K562 (cell line): ENCODE measurements around the gene BTLA. TPM values are rescaled to one million over a fixed set of nuclear protein-coding genes. Genes with fewer than 3 reads are reported as not detected.

ENCODE experiments used
- ATAC-seq: fragments of 200-7000 bp; cut with Tn5 transposase; 3 replicates; pipeline ENCODE4 v1.9.1; 2020; ENCODE audit warnings: moderate library complexity
- BruUV-seq: library from RNA; stranded (reverse); fragments of 400-500 nt; replicated peaks from 2 replicates; lab custom pipeline; 2021; lab: Mats Ljungman, UMichigan
- CTCF ChIA-PET: fragments of 300-600 bp; formaldehyde crosslinking; extraction: SDS; loops from one replicate; lab custom pipeline; 2021; ENCODE audit warnings: low intra/inter-chr PET ratio; lab: Yijun Ruan, JAX
- POLR2A ChIA-PET: fragments of 300-600, 350-650 bp; sonication (Branson Sonifier 250); formaldehyde crosslinking; extraction: SDS; loops from one replicate; lab custom pipeline; 2021; ENCODE audit warnings: antibody characterized with exemption, inconsistent platforms; lab: Yijun Ruan, JAX
- DNase-seq, 4 experiments: peaks; one replicate each; pipeline versions ENCODE4 v3.0.0 to v3.0.0-alpha.2; 2011 to 2018; ENCODE audit warnings: low spot score in 3 of 4, mixed read lengths in 3 of 4; ENCODE audit errors: extremely low read depth in 1 of 4
- FAIRE-seq: peaks from 2 replicates; lab custom pipeline; 2011; peaks lifted over from hg19 to GRCh38; lab: Jason Lieb, UNC
- H2AFZ ChIP-seq: 2 replicates; pipeline ENCODE4 v1.6.0; 2011; ENCODE audit warnings: low read depth, low read length, control low read depth, inconsistent platforms
- H3K27ac ChIP-seq: fragments of 200-600 bp; 3 replicates; pipeline ENCODE4 v1.8.0; 2011; ENCODE audit warnings: low read depth, mild to moderate bottlenecking, control low read depth, inconsistent platforms, low read length, moderate library complexity, mixed read lengths; ENCODE audit errors: extremely low read depth
- H3K27me3 ChIP-seq, 2 experiments: fragments of 300-600 bp in 1 of 2; 2 replicates in 1 of 2; 3 replicates in 1 of 2; pipeline versions ENCODE4 v1.6.0 to v1.8.0; 2011; ENCODE audit warnings: inconsistent platforms in 2 of 2, low read length in 2 of 2, mild to moderate bottlenecking in 1 of 2, mixed read lengths in 1 of 2, moderate library complexity in 1 of 2; ENCODE audit not compliant: control insufficient read depth in 2 of 2, insufficient read depth in 2 of 2
- H3K36me3 ChIP-seq: fragments of 300-600 bp; 3 replicates; pipeline ENCODE4 v1.8.0; 2011; ENCODE audit warnings: mild to moderate bottlenecking, low read length, inconsistent platforms; ENCODE audit not compliant: control insufficient read depth, insufficient read depth
- H3K4me1 ChIP-seq, 2 experiments: fragments of 200-600 bp in 1 of 2; replicated peaks in 1 of 2; 2 replicates in 1 of 2; 3 replicates in 1 of 2; pipeline versions ENCODE4 v1.5.1 to v1.8.0; 2011; ENCODE audit warnings: inconsistent platforms in 2 of 2, low read length in 2 of 2, mild to moderate bottlenecking in 1 of 2, mixed read lengths in 1 of 2, moderate library complexity in 1 of 2; ENCODE audit not compliant: control insufficient read depth in 2 of 2, insufficient read depth in 2 of 2
- H3K4me2 ChIP-seq: 2 replicates; pipeline ENCODE4 v1.6.1; 2011; ENCODE audit warnings: low read length, control low read depth, inconsistent platforms, mixed read lengths; ENCODE audit not compliant: insufficient read depth
- H3K4me3 ChIP-seq: fragments of 200-600 bp; sonication (generic), shearing (Covaris generic); 2 replicates; pipeline ENCODE4 v1.5.1; 2016; ENCODE audit warnings: control low read depth, inconsistent platforms
- H3K79me2 ChIP-seq: fragments of 200-600 bp; 3 replicates; pipeline ENCODE4 v1.8.0; 2011; ENCODE audit warnings: low read length, inconsistent platforms; ENCODE audit not compliant: control insufficient read depth, insufficient read depth
- H3K9ac ChIP-seq, 2 experiments: 2 replicates each; pipeline versions ENCODE4 v1.6.0 to v1.6.1; 2011; ENCODE audit warnings: low read depth in 2 of 2, low read length in 2 of 2, control low read depth in 1 of 2, inconsistent platforms in 1 of 2, mild to moderate bottlenecking in 1 of 2, mixed read lengths in 1 of 2; ENCODE audit not compliant: insufficient read depth in 1 of 2
- H3K9me1 ChIP-seq: one replicate; pipeline ENCODE4 v1.6.0; 2011; ENCODE audit warnings: inconsistent platforms, mild to moderate bottlenecking, low read length, moderate library complexity; ENCODE audit not compliant: control insufficient read depth, insufficient read depth
- H3K9me3 ChIP-seq: replicated peaks from 2 replicates; pipeline ENCODE4 v1.5.1; 2011; ENCODE audit warnings: low read depth, low read length, inconsistent platforms; ENCODE audit not compliant: control insufficient read depth, insufficient read depth
- H4K20me1 ChIP-seq: replicated peaks from 2 replicates; pipeline ENCODE4 v1.6.1; 2011; ENCODE audit warnings: low read length, inconsistent platforms, mixed read lengths; ENCODE audit not compliant: control insufficient read depth, insufficient read depth
- BRF1 ChIP-seq: IDR thresholded peaks from 3 replicates; pipeline ENCODE4 v1.6.1; 2011; ENCODE audit warnings: borderline replicate concordance, mild to moderate bottlenecking; ENCODE audit not compliant: insufficient read length; ENCODE audit errors: extremely low read depth
- HDAC2 ChIP-seq: fragments of 450-650 bp; IDR thresholded peaks from 2 replicates; pipeline ENCODE4 v1.6.1; 2016; ENCODE audit warnings: mild to moderate bottlenecking
- NR3C1 ChIP-seq: sonication (generic); formaldehyde crosslinking; IDR thresholded peaks from 2 replicates; pipeline ENCODE4 v1.8.1; 2022; ENCODE audit warnings: missing genetic modification reagents
- RBBP5 ChIP-seq: fragments of 200-600 bp; sonication (generic); IDR thresholded peaks from 2 replicates; pipeline ENCODE4 v1.6.1; 2012; ENCODE audit warnings: borderline replicate concordance, mild to moderate bottlenecking, low read length, control low read depth, inconsistent platforms; ENCODE audit not compliant: insufficient read depth, poor library complexity, severe bottlenecking
- SREBF2 ChIP-seq: sonication (generic); formaldehyde crosslinking; IDR thresholded peaks from 2 replicates; pipeline ENCODE4 v1.4.0; 2020; ENCODE audit warnings: mild to moderate bottlenecking, missing genetic modification reagents
- TAL1 ChIP-seq: fragments of 450-650 bp; IDR thresholded peaks from 2 replicates; pipeline ENCODE4 v1.6.1; 2016; ENCODE audit warnings: mild to moderate bottlenecking
- TRIM24 ChIP-seq, 2 experiments: fragments of 450-650 bp; IDR thresholded peaks; 2 replicates each; pipeline ENCODE4 v1.6.1; 2016
- ZBTB8A ChIP-seq: fragments of 450-650 bp; IDR thresholded peaks from 2 replicates; pipeline ENCODE4 v1.6.1; 2018; ENCODE audit warnings: mild to moderate bottlenecking, moderate library complexity; ENCODE audit not compliant: partially characterized antibody
- ZNF76 ChIP-seq: fragments of 250-450 bp; sonication (Bioruptor Pico); IDR thresholded peaks from 2 replicates; pipeline ENCODE4 v1.4.0; 2020; ENCODE audit warnings: mild to moderate bottlenecking, moderate library complexity, borderline replicate concordance
- in situ Hi-C: fragments of 300-500 bp; cut with MboI; formaldehyde crosslinking; loops from 4 replicates; pipeline ENCODE4 v1.15.0; 2018; ENCODE audit warnings: inconsistent platforms, mixed read lengths
- intact Hi-C: fragments of 100-400 bp; cut with micrococcal nuclease; formaldehyde crosslinking; loops from 2 replicates; pipeline ENCODE4 v1.14.2; 2022
- polyA plus RNA-seq, 8 experiments: library from polyadenylated mRNA; depleted of rRNA in 4 of 8; stranded (reverse) in 5 of 8; unstranded in 3 of 8; fragments of >200 nt; fragmentation: Nextera tagmentation in 2 of 8; fragmentation: Illumina TruSeq in 1 of 8; extraction: Ambion mirVana in 2 of 8; extraction: Trizol in 1 of 8; gene quantifications; 2 replicates each; pipeline versions ENCODE4 v1.2.1 to v1.2.3, GENCODE V29; 2011 to 2014; ENCODE audit warnings: inconsistent platforms in 1 of 8, missing spikeins in 1 of 8
- total RNA-seq, 7 experiments: library from RNA; depleted of rRNA in 6 of 7; stranded (reverse); fragments of >200 nt in 6 of 7; fragmentation: Illumina TruSeq in 2 of 7; extraction: Trizol in 2 of 7; gene quantifications; 2 replicates each; pipeline versions ENCODE4 v1.2.1 to v1.2.3, GENCODE V29; 2011 to 2021; ENCODE audit warnings: low replicate concordance in 1 of 7
- TF ChIP-seq, protein P1 (sequence below), 2 experiments: fragments of 250-450 bp in 1 of 2; fragments of 450-650 bp in 1 of 2; sonication (Bioruptor Pico) in 1 of 2; IDR thresholded peaks; 2 replicates each; pipeline versions ENCODE4 v1.6.1 to v1.8.0; 2016 to 2021; ENCODE audit warnings: mild to moderate bottlenecking in 2 of 2, moderate library complexity in 2 of 2, missing compliant biosample characterization in 1 of 2, missing genetic modification characterization in 1 of 2
- TF ChIP-seq, protein P2 (sequence below): fragments of 450-650 bp; IDR thresholded peaks from 2 replicates; pipeline ENCODE4 v1.7.0; 2016; ENCODE audit warnings: borderline replicate concordance
- TF ChIP-seq, protein P3 (sequence below): fragments of 250-450 bp; sonication (Bioruptor Pico); IDR thresholded peaks from 2 replicates; pipeline ENCODE4 v1.8.0; 2021; ENCODE audit warnings: mild to moderate bottlenecking, moderate library complexity
- TF ChIP-seq, protein P4 (sequence below): sonication (generic); formaldehyde crosslinking; IDR thresholded peaks from 2 replicates; pipeline ENCODE4 v1.8.0; 2022; ENCODE audit warnings: mild to moderate bottlenecking, missing genetic modification reagents

The BTLA gene
- total and polyA plus RNA-seq, 9 of the 15 experiments (the other 6 are each of a cell fraction or from before 2014, with no cell fraction given), result 0.22 TPM; not detected in 8

DNA sequence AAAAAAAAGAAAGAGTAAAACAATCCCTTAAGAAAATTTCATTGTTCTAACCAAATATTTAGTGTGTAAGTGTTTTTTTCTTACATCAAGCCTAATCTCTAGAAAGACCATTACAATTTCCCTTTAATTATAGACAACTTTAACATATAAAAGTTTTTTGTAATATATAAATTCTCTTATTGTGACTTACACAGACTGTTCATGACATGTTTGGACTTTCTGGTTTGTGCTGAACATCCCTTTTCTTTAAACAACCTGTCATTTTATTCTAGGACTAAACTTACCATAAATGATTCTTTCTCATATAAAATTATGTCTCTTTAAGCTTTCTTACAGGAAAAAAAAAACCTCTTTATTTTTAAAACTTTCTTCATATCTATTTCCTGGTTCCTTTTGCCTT, 13.0 kb upstream of the BTLA start:
- BruUV-seq, result no TSS peak
- in situ Hi-C loops, result loop anchor here (25.0 kb wide), 2 partner anchors 200 to 400 kb away; no protein-coding TSS in a partner anchor
- intact Hi-C loops, result no loop called here
- no peak for ATAC-seq
- Histone ChIP-seq H3K9me3 (no peaks in the 10 kb centered on the region), H4K20me1 (no peaks in the 10 kb centered on the region), H2AFZ (no peak overlapping the region), H3K36me3 (no peaks in the 10 kb centered on the region), H3K4me3 (no peak overlapping the region), H3K9me1 (no peaks in the 10 kb centered on the region), H3K27ac (no peak overlapping the region)
- no peak for DNase-seq
- POLR2A ChIA-PET, result no interaction called here
- no peak for FAIRE-seq
- TF ChIP-seq ZBTB8A, result no peak
- TF ChIP-seq NR3C1, result no peak
- no peak for TF ChIP-seq HDAC2
- no peak for TF ChIP-seq BRF1
- TF ChIP-seq TAL1, result no peak
- TF ChIP-seq ZNF76 (CRISPR knock-in tag), result no peak
- TF ChIP-seq, protein P1, sequence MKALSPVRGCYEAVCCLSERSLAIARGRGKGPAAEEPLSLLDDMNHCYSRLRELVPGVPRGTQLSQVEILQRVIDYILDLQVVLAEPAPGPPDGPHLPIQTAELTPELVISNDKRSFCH (CRISPR knock-in tag; IDR thresholded peaks at IDR 0.05), result no peak
- TF ChIP-seq, protein P1 (tag; IDR thresholded peaks at IDR 0.05), result no peak
- TF ChIP-seq, protein P2, sequence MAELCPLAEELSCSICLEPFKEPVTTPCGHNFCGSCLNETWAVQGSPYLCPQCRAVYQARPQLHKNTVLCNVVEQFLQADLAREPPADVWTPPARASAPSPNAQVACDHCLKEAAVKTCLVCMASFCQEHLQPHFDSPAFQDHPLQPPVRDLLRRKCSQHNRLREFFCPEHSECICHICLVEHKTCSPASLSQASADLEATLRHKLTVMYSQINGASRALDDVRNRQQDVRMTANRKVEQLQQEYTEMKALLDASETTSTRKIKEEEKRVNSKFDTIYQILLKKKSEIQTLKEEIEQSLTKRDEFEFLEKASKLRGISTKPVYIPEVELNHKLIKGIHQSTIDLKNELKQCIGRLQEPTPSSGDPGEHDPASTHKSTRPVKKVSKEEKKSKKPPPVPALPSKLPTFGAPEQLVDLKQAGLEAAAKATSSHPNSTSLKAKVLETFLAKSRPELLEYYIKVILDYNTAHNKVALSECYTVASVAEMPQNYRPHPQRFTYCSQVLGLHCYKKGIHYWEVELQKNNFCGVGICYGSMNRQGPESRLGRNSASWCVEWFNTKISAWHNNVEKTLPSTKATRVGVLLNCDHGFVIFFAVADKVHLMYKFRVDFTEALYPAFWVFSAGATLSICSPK, result no peak
- TF ChIP-seq, protein P3, sequence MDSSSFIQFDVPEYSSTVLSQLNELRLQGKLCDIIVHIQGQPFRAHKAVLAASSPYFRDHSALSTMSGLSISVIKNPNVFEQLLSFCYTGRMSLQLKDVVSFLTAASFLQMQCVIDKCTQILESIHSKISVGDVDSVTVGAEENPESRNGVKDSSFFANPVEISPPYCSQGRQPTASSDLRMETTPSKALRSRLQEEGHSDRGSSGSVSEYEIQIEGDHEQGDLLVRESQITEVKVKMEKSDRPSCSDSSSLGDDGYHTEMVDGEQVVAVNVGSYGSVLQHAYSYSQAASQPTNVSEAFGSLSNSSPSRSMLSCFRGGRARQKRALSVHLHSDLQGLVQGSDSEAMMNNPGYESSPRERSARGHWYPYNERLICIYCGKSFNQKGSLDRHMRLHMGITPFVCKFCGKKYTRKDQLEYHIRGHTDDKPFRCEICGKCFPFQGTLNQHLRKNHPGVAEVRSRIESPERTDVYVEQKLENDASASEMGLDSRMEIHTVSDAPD (CRISPR knock-in tag), result no peak
- TF ChIP-seq SREBF2 (CRISPR knock-in tag), result no peak
- TF ChIP-seq, protein P4, sequence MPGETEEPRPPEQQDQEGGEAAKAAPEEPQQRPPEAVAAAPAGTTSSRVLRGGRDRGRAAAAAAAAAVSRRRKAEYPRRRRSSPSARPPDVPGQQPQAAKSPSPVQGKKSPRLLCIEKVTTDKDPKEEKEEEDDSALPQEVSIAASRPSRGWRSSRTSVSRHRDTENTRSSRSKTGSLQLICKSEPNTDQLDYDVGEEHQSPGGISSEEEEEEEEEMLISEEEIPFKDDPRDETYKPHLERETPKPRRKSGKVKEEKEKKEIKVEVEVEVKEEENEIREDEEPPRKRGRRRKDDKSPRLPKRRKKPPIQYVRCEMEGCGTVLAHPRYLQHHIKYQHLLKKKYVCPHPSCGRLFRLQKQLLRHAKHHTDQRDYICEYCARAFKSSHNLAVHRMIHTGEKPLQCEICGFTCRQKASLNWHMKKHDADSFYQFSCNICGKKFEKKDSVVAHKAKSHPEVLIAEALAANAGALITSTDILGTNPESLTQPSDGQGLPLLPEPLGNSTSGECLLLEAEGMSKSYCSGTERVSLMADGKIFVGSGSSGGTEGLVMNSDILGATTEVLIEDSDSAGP, result no peak
- no peak for TF ChIP-seq RBBP5
- no peak for TF ChIP-seq TRIM24 (IDR thresholded peaks at IDR 0.05)
- TF ChIP-seq, all 486 proteins: peak for 0
- CTCF ChIA-PET, result no interaction called here
- Histone ChIP-seq H3K9ac (no peak overlapping the region), H3K27me3 (no peaks in the 10 kb centered on the region), H3K4me1 (no peaks in the 10 kb centered on the region), H3K4me2 (no peak overlapping the region), H3K79me2 (no peaks in the 10 kb centered on the region)
